Stimulated activated CD8-positive, alpha-beta memory T cell treated with anti-CD3 and anti-CD28 coated beads, Interleukin-15, amount 100 ng/mL, for 48 hours (primary cell): ENCODE measurements around the gene EMP2.
"Not testable (repeated sequence)": the region's sequence is repeated elsewhere in the genome, so short reads cannot be mapped to it uniquely, and the experiment has no call there.

Experiments used
- DNase-seq, 2 donors: peaks; one replicate each; pipeline ENCODE4 v3.0.0-alpha.2; 2020; ENCODE audit warnings: low read depth in 2 of 2

EMP2 gene

GRCh38 chr16:10521681-10522274 lies 58.6 kb downstream of the EMP2 start:
- DNase-seq = no peak

GRCh38 chr16:10520869-10521578 lies 59.4 kb downstream of the EMP2 start:
- DNase-seq = no peak

GRCh38 chr16:10519929-10520868 lies 60.2 kb downstream of the EMP2 start:
- DNase-seq = no peak

- no peak for DNase-seq
Measured at GRCh38 chr16:10519297-10519696, 61.1 kb downstream of the EMP2 start.

- no peak for DNase-seq
Measured at GRCh38 chr16:10518479-10519041, 61.8 kb downstream of the EMP2 start.

- no peak for DNase-seq
Measured at GRCh38 chr16:10517868-10518267, 62.5 kb downstream of the EMP2 start.

- no peak for DNase-seq
Measured at GRCh38 chr16:10514369-10515055, 65.9 kb downstream of the EMP2 start.

- DNase-seq = peak in 1 of 2 donors; percentile 16
Measured at GRCh38 chr16:10511829-10512228, 68.6 kb downstream of the EMP2 start.

- no peak for DNase-seq
Measured at GRCh38 chr16:10510279-10510678, 70.1 kb downstream of the EMP2 start.

- DNase-seq = peak in 1 of 2 donors; percentile 27
Measured at GRCh38 chr16:10509534-10510025, 70.8 kb downstream of the EMP2 start.

GRCh38 chr16:10505286-10505685 lies 75.1 kb downstream of the EMP2 start:
- not testable (repeated sequence) for DNase-seq

- DNase-seq = no peak
Measured at GRCh38 chr16:10504404-10504885, 76.0 kb downstream of the EMP2 start.

- DNase-seq = no peak
Measured at GRCh38 chr16:10502776-10503175, 77.6 kb downstream of the EMP2 start.

- DNase-seq = no peak
Measured at GRCh38 chr16:10501016-10501607, 79.3 kb downstream of the EMP2 start.

GRCh38 chr16:10500582-10500981 lies 79.8 kb downstream of the EMP2 start:
- no peak for DNase-seq

- no peak for DNase-seq
Measured at GRCh38 chr16:10497132-10498101, 83.0 kb downstream of the EMP2 start.

- DNase-seq = no peak
Measured at GRCh38 chr16:10495031-10495345, 85.4 kb downstream of the EMP2 start.

- no peak for DNase-seq
Measured at GRCh38 chr16:10494343-10495030, 85.9 kb downstream of the EMP2 start.

GRCh38 chr16:10493276-10493675 lies 87.1 kb downstream of the EMP2 start:
- DNase-seq = no peak
